ENCODE measurements around the gene CERK.
"Not testable (repeated sequence)": the region's sequence is repeated elsewhere in the genome, so short reads cannot be mapped to it uniquely, and the experiment has no call there.

The CERK gene

GRCh38 chr22:46659059-46659790, 78.8 kb downstream of the CERK start:
- no peak for DNase-seq

- DNase-seq: no peak
Measured at GRCh38 chr22:46657996-46658947, 79.8 kb downstream of the CERK start.

- no peak for DNase-seq
Measured at GRCh38 chr22:46657655-46657953, 80.4 kb downstream of the CERK start.

DNA sequence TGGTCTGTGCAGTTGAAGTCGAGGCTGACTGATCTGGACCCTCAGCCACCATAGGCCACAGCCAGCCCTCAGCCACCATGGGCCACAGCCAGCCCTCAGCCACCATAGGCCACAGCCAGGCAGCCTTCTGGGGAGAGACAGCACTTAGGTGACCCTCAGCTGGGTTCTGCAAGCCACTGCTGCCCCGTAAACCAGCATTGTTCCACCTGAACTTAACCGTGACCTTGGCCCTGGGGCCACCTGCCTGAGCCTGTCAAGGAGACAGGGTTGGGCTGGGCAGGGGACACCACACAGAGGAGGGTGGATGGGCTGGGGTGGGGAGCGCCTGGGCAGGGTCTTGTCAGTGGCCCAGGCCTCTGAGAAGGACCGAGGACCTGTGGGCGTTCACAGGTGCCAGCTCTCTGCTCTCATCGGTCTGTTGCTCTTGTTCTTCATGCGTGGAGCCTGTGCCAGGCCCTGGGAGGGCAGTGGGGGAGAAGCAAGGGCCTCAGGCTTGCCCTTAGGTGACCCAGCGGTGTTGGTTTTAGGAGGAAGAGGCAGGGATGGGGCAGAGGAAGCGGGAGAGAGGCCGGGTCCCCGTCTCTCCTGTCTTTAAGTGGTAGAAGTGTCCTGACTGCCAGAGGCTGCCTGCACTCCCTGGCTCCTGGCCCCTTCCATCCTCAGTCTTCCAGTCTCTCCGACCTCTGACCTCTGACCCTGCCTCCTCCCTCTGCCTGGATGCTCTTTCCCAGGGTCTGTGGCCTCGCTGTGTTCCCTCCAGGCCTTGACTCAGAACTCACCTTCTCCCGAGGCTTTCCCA, 81.0 kb downstream of the CERK start:
- no peak for DNase-seq

- DNase-seq: no peak
Measured at GRCh38 chr22:46655861-46656608, 82.0 kb downstream of the CERK start.

GRCh38 chr22:46654927-46655595, 83.0 kb downstream of the CERK start:
- no peak for DNase-seq

DNA sequence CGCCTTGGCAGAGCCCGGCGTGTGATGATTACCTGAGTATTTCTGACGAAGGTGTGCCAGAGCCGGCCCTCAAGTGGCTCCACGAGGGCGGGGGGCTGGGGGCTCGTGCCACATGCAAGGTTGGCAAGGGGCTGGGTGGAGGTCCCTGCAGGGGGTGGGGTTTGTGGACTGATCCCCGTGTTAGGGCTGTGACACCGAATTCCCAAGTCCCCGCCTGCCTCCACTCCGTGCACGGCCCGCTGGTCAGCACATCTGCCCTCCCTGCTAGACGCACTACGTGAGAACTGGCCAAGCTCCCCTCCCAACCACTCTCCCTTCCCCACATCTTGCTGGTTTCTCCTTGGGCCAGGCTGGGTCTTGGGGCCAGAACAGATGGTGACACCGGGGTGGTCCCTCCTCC, 83.6 kb downstream of the CERK start:
- no peak for DNase-seq

DNA sequence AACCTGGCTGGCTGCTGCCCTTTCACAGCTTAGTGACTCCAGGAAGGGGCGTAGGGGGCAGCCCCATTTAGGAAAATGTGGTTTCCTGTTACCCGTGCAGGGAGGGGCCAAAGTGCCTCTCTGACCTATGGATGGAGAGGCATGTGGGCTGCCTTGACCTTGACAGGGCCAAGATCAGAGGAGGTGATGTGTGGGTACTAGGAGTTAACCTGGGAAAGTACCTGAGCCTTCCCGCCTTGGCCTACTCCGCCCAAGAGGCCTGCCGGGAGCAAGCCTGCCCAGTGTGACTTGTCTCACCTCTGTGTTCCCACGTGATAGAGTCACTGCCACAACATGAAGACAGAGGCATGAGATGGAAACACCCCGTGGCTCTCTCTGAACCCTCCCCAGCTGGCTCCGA, 84.5 kb downstream of the CERK start:
- DNase-seq: peak; percentile 47

- no peak for DNase-seq
Measured at GRCh38 chr22:46652847-46653331, 85.2 kb downstream of the CERK start.

- DNase-seq: no peak
Measured at GRCh38 chr22:46652081-46652846, 85.8 kb downstream of the CERK start.

GRCh38 chr22:46651316-46651715, 86.7 kb downstream of the CERK start:
- no peak for DNase-seq

GRCh38 chr22:46650078-46650810, 87.8 kb downstream of the CERK start:
- no peak for DNase-seq

- no peak for DNase-seq
Measured at GRCh38 chr22:46649141-46650077, 88.6 kb downstream of the CERK start.

GRCh38 chr22:46648225-46648820, 89.7 kb downstream of the CERK start:
- not testable (repeated sequence) for DNase-seq

DNA sequence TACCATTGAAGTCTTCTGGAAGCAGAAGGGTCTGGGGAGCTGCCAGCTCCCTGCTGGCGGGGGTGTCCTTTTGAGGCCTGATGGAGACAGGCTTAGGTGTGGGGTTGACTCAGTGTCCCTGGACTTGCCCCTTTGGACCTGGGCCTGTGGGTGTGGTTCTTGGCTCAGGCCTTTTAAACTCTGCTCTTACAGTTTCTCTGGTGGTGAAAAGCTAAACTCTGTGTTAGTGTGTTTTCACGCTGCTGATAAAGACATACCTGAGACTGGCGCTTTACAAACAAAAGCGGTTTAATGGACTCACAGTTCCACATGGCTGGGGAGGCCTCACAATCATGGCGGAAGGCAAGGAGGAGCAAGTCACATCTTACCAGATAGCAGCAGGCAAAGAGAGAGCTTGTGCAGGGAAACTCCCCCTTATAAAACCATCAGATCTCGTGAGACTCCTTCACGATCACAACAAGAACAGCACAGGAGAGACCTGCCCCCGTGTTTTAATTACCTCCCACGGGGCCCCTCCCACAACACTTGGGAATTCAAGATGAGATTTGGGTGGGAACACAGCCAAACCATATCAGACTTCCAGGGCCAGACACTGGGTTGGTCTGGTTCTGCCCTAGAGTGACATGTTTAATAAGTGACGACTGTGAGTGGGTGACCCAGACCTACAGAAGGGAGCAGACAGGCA, 91.4 kb downstream of the CERK start:
- DNase-seq: no peak

DNA sequence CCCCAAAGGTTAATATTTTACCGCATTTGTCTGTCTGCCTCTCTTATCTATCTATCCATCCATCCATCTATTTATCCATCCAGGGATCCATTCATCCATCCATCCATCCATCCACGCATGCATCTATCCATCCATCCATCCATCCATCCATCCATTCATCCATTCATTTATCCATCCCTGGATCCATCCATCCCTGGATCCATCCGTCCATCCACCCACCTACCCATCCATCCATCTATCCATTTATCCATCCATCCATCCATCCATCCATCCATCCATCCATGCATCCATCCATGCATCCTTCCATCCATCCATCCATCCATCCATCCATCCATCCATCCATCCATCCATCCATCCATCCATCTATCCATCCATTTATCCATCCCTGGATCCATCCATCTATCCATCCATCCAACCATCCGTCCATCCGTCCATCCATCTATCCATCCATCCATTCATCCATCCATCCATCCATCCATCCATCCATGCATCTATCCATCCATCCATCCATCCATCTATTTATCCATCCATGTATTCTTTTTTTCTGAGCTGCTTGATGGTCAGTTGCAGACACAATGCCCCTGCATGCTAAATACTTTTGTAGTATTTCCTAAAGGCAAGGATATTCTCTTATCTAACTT, 95.1 kb downstream of the CERK start:
- DNase-seq: not testable (repeated sequence)

GRCh38 chr22:46641811-46642266, 96.2 kb downstream of the CERK start:
- no peak for DNase-seq
